CD8-positive, alpha-beta memory T cell (primary cell): ENCODE data around the gene CELA3A. TPM values are rescaled to one million over a fixed set of nuclear protein-coding genes. Genes with fewer than 3 reads are reported as not detected.

ENCODE experiments used
- CTCF ChIA-PET: fragments of 350-600 bp; sonication (Branson Sonifier 250); formaldehyde crosslinking; loops from one replicate; lab custom pipeline; 2021; ENCODE audit warnings: antibody characterized with exemption; lab: Charles Lee
- POLR2A ChIA-PET: fragments of 350-600 bp; sonication (Branson Sonifier 250); formaldehyde crosslinking; loops from one replicate; lab custom pipeline; 2021; ENCODE audit warnings: antibody characterized with exemption; lab: Charles Lee
- DNase-seq, 5 donors: peaks; one replicate each; pipeline versions ENCODE4 v3.0.0 to v3.0.0-alpha.2; 2020 to 2022; ENCODE audit warnings: mixed read lengths in 1 of 5
- H3K27ac ChIP-seq: one replicate; pipeline ENCODE4 v1.7.0; 2013; ENCODE audit warnings: low read depth, mild to moderate bottlenecking, low read length, moderate library complexity
- H3K27me3 ChIP-seq: 2 replicates; pipeline ENCODE4 v1.7.0; 2013; ENCODE audit warnings: low read length, mild to moderate bottlenecking; ENCODE audit not compliant: insufficient read depth, poor library complexity, severe bottlenecking
- H3K36me3 ChIP-seq: 2 replicates; pipeline ENCODE4 v1.7.0; 2013; ENCODE audit warnings: mild to moderate bottlenecking, low read length, moderate library complexity; ENCODE audit not compliant: insufficient read depth
- H3K4me1 ChIP-seq: 2 replicates; pipeline ENCODE4 v1.7.0; 2013; ENCODE audit warnings: mild to moderate bottlenecking, low read length, moderate library complexity; ENCODE audit not compliant: insufficient read depth
- H3K4me3 ChIP-seq: 2 replicates; pipeline ENCODE4 v1.7.0; 2013; ENCODE audit warnings: mild to moderate bottlenecking, low read length
- H3K9me3 ChIP-seq: 2 replicates; pipeline ENCODE4 v1.7.0; 2013; ENCODE audit warnings: mild to moderate bottlenecking, low read length
- H3K27ac Mint-ChIP-seq, 8 donors: one replicate each; pipeline ENCODE4 v1.8.0; 2020 to 2021; ENCODE audit warnings: mixed read lengths in 8 of 8, mild to moderate bottlenecking in 6 of 8, inconsistent platforms in 3 of 8, moderate library complexity in 3 of 8
- H3K27me3 Mint-ChIP-seq, 2 donors: one replicate each; pipeline ENCODE4 v1.8.0; 2020 to 2021; ENCODE audit warnings: mixed read lengths in 2 of 2, mild to moderate bottlenecking in 1 of 2, moderate library complexity in 1 of 2
- H3K36me3 Mint-ChIP-seq, 3 donors: one replicate each; pipeline ENCODE4 v1.8.0; 2020 to 2021; ENCODE audit warnings: mixed read lengths in 3 of 3, inconsistent platforms in 1 of 3, mild to moderate bottlenecking in 1 of 3
- H3K4me1 Mint-ChIP-seq, 3 donors: one replicate each; pipeline ENCODE4 v1.8.0; 2020 to 2021; ENCODE audit warnings: mixed read lengths in 3 of 3, inconsistent platforms in 1 of 3, mild to moderate bottlenecking in 1 of 3
- H3K4me3 Mint-ChIP-seq, 7 donors: one replicate each; pipeline ENCODE4 v1.8.0; 2020 to 2021; ENCODE audit warnings: mixed read lengths in 7 of 7, mild to moderate bottlenecking in 6 of 7, moderate library complexity in 4 of 7, inconsistent platforms in 2 of 7
- H3K9me3 Mint-ChIP-seq, 5 donors: one replicate each; pipeline ENCODE4 v1.8.0; 2020 to 2022; ENCODE audit warnings: mixed read lengths in 5 of 5, mild to moderate bottlenecking in 3 of 5, moderate library complexity in 2 of 5, inconsistent platforms in 1 of 5
- polyA plus RNA-seq: library from polyadenylated mRNA; unstranded; fragments of 300-500 nt; fragmentation: Illumina TruSeq; gene quantifications from one replicate; pipeline ENCODE4 v1.2.3, GENCODE V29; 2021
- total RNA-seq, 2 experiments: library from RNA; stranded (reverse); gene quantifications; one replicate each; pipeline ENCODE4 v1.2.3, GENCODE V29; 2021

Gene CELA3A
- total and polyA plus RNA-seq, 3 experiments from 2014 or later, result not detected

GRCh38 chr1:22056936-22057335 is 55.5 kb downstream of the CELA3A start:
- Histone ChIP-seq H3K27me3 (no peaks in the 10 kb centered on the region), H3K36me3 (no peaks in the 10 kb centered on the region), H3K4me3 (no peak overlapping the region), H3K9me3 (no peaks in the 10 kb centered on the region), H3K27ac (no peak overlapping the region), H3K4me1 (peaks cover 73% of the 10 kb centered on the region)
- Mint-ChIP-seq H3K27me3 (peaks cover 0 to 2% of the 10 kb centered on the region in 2 donors), H3K36me3 (peaks cover 10 to 55% (median 13%) of the 10 kb centered on the region in 3 donors), H3K4me3 (peak overlapping the region; percentile 51 to 86 (median 79)), H3K9me3 (peaks cover 0 to 3% (median 0%) of the 10 kb centered on the region in 5 donors), H3K27ac (peak overlapping the region; percentile 55 to 94 (median 85)), H3K4me1 (peaks cover 65 to 85% (median 81%) of the 10 kb centered on the region in 3 donors)
- CTCF ChIA-PET, result interaction anchor here (8.5 kb wide), 1 partner anchor 33 kb away, joined by 77 read pairs; no protein-coding TSS in a partner anchor
- DNase-seq, result no peak
- POLR2A ChIA-PET, result interaction anchor here (6.0 kb wide), 1 partner anchor 32 kb away, joined by 139 read pairs; no protein-coding TSS in a partner anchor

GRCh38 chr1:22057861-22058260 is 56.4 kb downstream of the CELA3A start:
- ChIA-PET POLR2A (interaction anchor here (0.6 kb wide), 1 partner anchor 18 kb away, joined by 4 read pairs; no protein-coding TSS in a partner anchor), CTCF (no interaction called here)
- H3K4me1 ChIP-seq, result peaks cover 78% of the 10 kb centered on the region
- peaks cover 10 to 60% (median 15%) of the 10 kb centered on the region in 3 donors for H3K36me3 Mint-ChIP-seq
- peaks cover 0 to 1% (median 0%) of the 10 kb centered on the region in 5 donors for H3K9me3 Mint-ChIP-seq
- H3K27ac ChIP-seq, result no peak overlapping the region
- H3K27ac Mint-ChIP-seq, result peak overlapping the region in 5 of 8 donors; percentile 17 to 94 (median 84)
- no peaks in the 10 kb centered on the region for H3K9me3 ChIP-seq
- no peak for DNase-seq
- no peaks in the 10 kb centered on the region for H3K36me3 ChIP-seq
- H3K27me3 Mint-ChIP-seq, result peaks cover 0 to 2% of the 10 kb centered on the region in 2 donors
- H3K4me3 ChIP-seq, result no peak overlapping the region
- H3K4me1 Mint-ChIP-seq, result peaks cover 71 to 89% (median 88%) of the 10 kb centered on the region in 3 donors
- H3K27me3 ChIP-seq, result no peaks in the 10 kb centered on the region
- H3K4me3 Mint-ChIP-seq, result peak overlapping the region; percentile 49 to 84 (median 57)

Other genes with a start within 250 kb of the CELA3A start
- 10 to 100 TPM; 60.6 to 61.5 TPM for gene USP48, start 218.5 kb upstream of the CELA3A start, total RNA-seq
- 41.4 TPM for gene USP48, start 218.5 kb upstream of the CELA3A start, polyA plus RNA-seq
- not detected for gene LDLRAD2, start 189.4 kb upstream of the CELA3A start, total RNA-seq
- not detected for gene LDLRAD2, start 189.4 kb upstream of the CELA3A start, polyA plus RNA-seq
- gene HSPG2, start 64.3 kb upstream of the CELA3A start, total RNA-seq, result under 1 TPM; 0.24 to 0.72 TPM
- gene HSPG2, start 64.3 kb upstream of the CELA3A start, polyA plus RNA-seq, result not detected
- gene CELA3B, start 24.6 kb upstream of the CELA3A start, total RNA-seq, result not detected
- not detected for gene CELA3B, start 24.6 kb upstream of the CELA3A start, polyA plus RNA-seq
- 100 to 1,000 TPM; 317 to 347 TPM for gene CDC42, start 51.1 kb downstream of the CELA3A start, total RNA-seq
- 294 TPM for gene CDC42, start 51.1 kb downstream of the CELA3A start, polyA plus RNA-seq
- not detected for gene WNT4, start 141.4 kb downstream of the CELA3A start, total RNA-seq
- gene WNT4, start 141.4 kb downstream of the CELA3A start, polyA plus RNA-seq, result 0.08 TPM